PFSK-1 (cell line): ENCODE results near the gene ADGRF1.

Experiments
- FOXP2 ChIP-seq: optimal IDR thresholded peaks from 2 replicates; pipeline ENCODE3; 2011; ENCODE audit warnings: borderline replicate concordance, control low read depth, inconsistent platforms; ENCODE audit not compliant: insufficient read depth; ENCODE audit errors: extremely low read length, extremely low read depth
- REST ChIP-seq, 2 experiments: IDR thresholded peaks; 2 replicates each; pipeline versions ENCODE4 v1.6.1 to v1.8.0; 2011 to 2012; ENCODE audit warnings: low read depth in 2 of 2, low read length in 2 of 2, control low read depth in 1 of 2, inconsistent platforms in 1 of 2, mild to moderate bottlenecking in 1 of 2, moderate library complexity in 1 of 2; ENCODE audit not compliant: insufficient read depth in 1 of 2
- TAF1 ChIP-seq: IDR thresholded peaks from 2 replicates; pipeline ENCODE4 v1.6.1; 2012; ENCODE audit warnings: low read length, control low read depth, borderline replicate concordance; ENCODE audit not compliant: insufficient read depth

- TF ChIP-seq REST (IDR thresholded peaks at IDR 0.05; ENCODE audit: insufficient read depth in 1 of 2, low read depth in 2 of 2, low read length in 2 of 2) (no peak), FOXP2 (no peak), TAF1 (no peak)
Measured at GRCh38 chr6:46989398-46989797, 52.7 kb downstream of the ADGRF1 start.
